NT2/D1 (cell line): ENCODE measurements around the gene KCNH2.

Source experiments
- DNase-seq: peaks from one replicate; pipeline ENCODE4 v3.0.0-alpha.2; 2011; ENCODE audit warnings: low read depth, low spot score
- H3K27me3 ChIP-seq: 2 replicates; pipeline ENCODE4 v1.6.0; 2011; ENCODE audit warnings: mild to moderate bottlenecking; ENCODE audit not compliant: insufficient read length, insufficient read depth
- H3K36me3 ChIP-seq: 2 replicates; pipeline ENCODE4 v1.6.1; 2011; ENCODE audit warnings: mild to moderate bottlenecking, low read length, mixed read lengths; ENCODE audit not compliant: insufficient read depth, insufficient read length
- H3K4me1 ChIP-seq: 2 replicates; pipeline ENCODE4 v1.5.1; 2011; ENCODE audit not compliant: insufficient read depth, insufficient read length
- H3K4me3 ChIP-seq: 2 replicates; pipeline ENCODE4 v1.5.1; 2011; ENCODE audit warnings: low read depth; ENCODE audit not compliant: insufficient read length
- H3K9ac ChIP-seq: 2 replicates; pipeline ENCODE4 v1.6.0; 2011; ENCODE audit warnings: low read depth; ENCODE audit not compliant: insufficient read length
- H3K9me3 ChIP-seq: 2 replicates; pipeline ENCODE4 v1.5.1; 2011; ENCODE audit warnings: mild to moderate bottlenecking, low read length; ENCODE audit not compliant: insufficient read depth
- SUZ12 ChIP-seq: IDR thresholded peaks from 2 replicates; pipeline ENCODE4 v1.6.1; 2011; ENCODE audit not compliant: insufficient read length, insufficient read depth; ENCODE audit errors: extremely low read depth
- YY1 ChIP-seq: IDR thresholded peaks from 2 replicates; pipeline ENCODE4 v1.6.1; 2011; ENCODE audit not compliant: insufficient read length, insufficient read depth
- ZNF274 ChIP-seq: IDR thresholded peaks from 2 replicates; pipeline ENCODE4 v1.6.1; 2011; ENCODE audit warnings: mild to moderate bottlenecking, low read depth, low read length

Gene KCNH2

DNA sequence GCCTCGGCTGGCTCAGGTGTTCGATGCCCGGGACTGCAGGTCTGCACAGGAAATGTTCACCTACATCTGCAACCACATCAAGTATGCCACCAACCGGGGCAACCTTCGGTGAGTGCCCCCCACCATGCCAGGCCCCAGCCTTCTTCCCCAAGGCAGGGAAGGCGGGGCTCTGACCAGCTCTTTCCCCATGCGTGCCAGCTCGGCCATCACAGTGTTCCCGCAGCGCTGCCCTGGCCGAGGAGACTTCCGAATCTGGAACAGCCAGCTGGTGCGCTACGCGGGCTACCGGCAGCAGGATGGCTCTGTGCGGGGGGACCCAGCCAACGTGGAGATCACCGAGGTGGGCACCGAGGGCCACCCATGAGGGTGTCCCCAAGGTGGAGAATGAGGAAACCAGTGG is 20.2 kb upstream of the KCNH2 start:
- no peaks in the 10 kb centered on the region for H3K27me3 ChIP-seq
- no peak for TF ChIP-seq YY1
- TF ChIP-seq ZNF274 = no peak
- no peak for TF ChIP-seq SUZ12
- no peak overlapping the region for H3K9ac ChIP-seq
- no peak for DNase-seq
- H3K36me3 ChIP-seq = no peaks in the 10 kb centered on the region
- H3K4me3 ChIP-seq = no peak overlapping the region
- H3K9me3 ChIP-seq = no peaks in the 10 kb centered on the region
- peaks cover 3% of the 10 kb centered on the region for H3K4me1 ChIP-seq

GRCh38 chr7:150997817-150998216 is 19.7 kb upstream of the KCNH2 start:
- TF ChIP-seq YY1 (no peak), ZNF274 (no peak), SUZ12 (no peak)
- Histone ChIP-seq H3K9me3 (no peaks in the 10 kb centered on the region), H3K9ac (no peak overlapping the region)

GRCh38 chr7:150997075-150997511 is 19.0 kb upstream of the KCNH2 start:
- TF ChIP-seq SUZ12 (no peak), ZNF274 (no peak), YY1 (no peak)
- H3K27me3 ChIP-seq = no peaks in the 10 kb centered on the region
- H3K9ac ChIP-seq = no peak overlapping the region
- no peaks in the 10 kb centered on the region for H3K36me3 ChIP-seq
- H3K4me3 ChIP-seq = no peak overlapping the region
- no peak for DNase-seq
- peaks cover 5% of the 10 kb centered on the region for H3K4me1 ChIP-seq
- H3K9me3 ChIP-seq = no peaks in the 10 kb centered on the region

More at GRCh38 chr7:150997817-150998216, 19.7 kb upstream of the KCNH2 start:
- Histone ChIP-seq H3K27me3 (no peaks in the 10 kb centered on the region), H3K4me1 (peaks cover 5% of the 10 kb centered on the region), H3K36me3 (no peaks in the 10 kb centered on the region), H3K4me3 (no peak overlapping the region)
- DNase-seq = no peak

GRCh38 chr7:150996376-150997074 is 18.4 kb upstream of the KCNH2 start:
- H3K27me3 ChIP-seq = no peaks in the 10 kb centered on the region
- H3K9me3 ChIP-seq = peaks cover 1% of the 10 kb centered on the region; the same call in 1 of the 2 replicates
- no peaks in the 10 kb centered on the region for H3K36me3 ChIP-seq
- DNase-seq = no peak
- TF ChIP-seq YY1 = no peak
- TF ChIP-seq ZNF274 = no peak
- TF ChIP-seq SUZ12 = no peak
- H3K9ac ChIP-seq = no peak overlapping the region
- peaks cover 5% of the 10 kb centered on the region for H3K4me1 ChIP-seq
- H3K4me3 ChIP-seq = no peak overlapping the region

GRCh38 chr7:150994838-150995510 is 16.9 kb upstream of the KCNH2 start:
- DNase-seq = no peak
- Histone ChIP-seq H3K9me3 (peaks cover 17% of the 10 kb centered on the region; the same call in 1 of the 2 replicates), H3K9ac (no peak overlapping the region), H3K36me3 (no peaks in the 10 kb centered on the region), H3K4me1 (peaks cover 5% of the 10 kb centered on the region), H3K27me3 (no peaks in the 10 kb centered on the region), H3K4me3 (no peak overlapping the region)
- no peak for TF ChIP-seq SUZ12
- no peak for TF ChIP-seq YY1
- no peak for TF ChIP-seq ZNF274

GRCh38 chr7:150994141-150994837 is 16.2 kb upstream of the KCNH2 start:
- no peaks in the 10 kb centered on the region for H3K27me3 ChIP-seq
- H3K9ac ChIP-seq = no peak overlapping the region
- no peak for DNase-seq
- H3K4me1 ChIP-seq = peaks cover 5% of the 10 kb centered on the region
- no peak overlapping the region for H3K4me3 ChIP-seq
- peaks cover 21% of the 10 kb centered on the region; the same call in 1 of the 2 replicates for H3K9me3 ChIP-seq
- TF ChIP-seq ZNF274 (no peak), YY1 (no peak), SUZ12 (no peak)
- H3K36me3 ChIP-seq = no peaks in the 10 kb centered on the region

DNA sequence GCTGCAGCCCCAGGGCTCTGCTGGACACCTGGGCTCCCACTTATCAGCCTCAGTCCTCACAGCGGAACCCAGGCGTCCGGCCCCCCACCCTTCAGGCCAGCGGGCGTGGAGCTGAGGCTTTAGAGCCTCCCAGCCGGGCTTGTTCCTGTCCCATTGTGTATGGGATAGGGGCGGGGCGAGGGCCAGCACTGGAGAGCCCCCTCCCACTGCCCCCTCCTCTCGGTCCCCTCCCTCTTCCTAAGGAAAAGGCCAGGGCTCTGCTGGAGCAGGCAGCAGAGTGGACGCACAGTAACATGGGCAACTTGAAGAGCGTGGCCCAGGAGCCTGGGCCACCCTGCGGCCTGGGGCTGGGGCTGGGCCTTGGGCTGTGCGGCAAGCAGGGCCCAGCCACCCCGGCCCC is 15.4 kb upstream of the KCNH2 start:
- DNase-seq = no peak
- TF ChIP-seq SUZ12 (no peak), ZNF274 (no peak), YY1 (no peak)
- H3K4me1 ChIP-seq = peaks cover 5% of the 10 kb centered on the region

More for the DNA sequence above, 15.4 kb upstream of the KCNH2 start:
- Histone ChIP-seq H3K36me3 (no peaks in the 10 kb centered on the region), H3K9ac (no peak overlapping the region), H3K4me3 (no peak overlapping the region), H3K9me3 (peaks cover 21% of the 10 kb centered on the region; the same call in 1 of the 2 replicates), H3K27me3 (no peaks in the 10 kb centered on the region)
